ENCODE results near the gene TCEANC2.

- TF ChIP-seq POLR2A (IDR thresholded peaks at IDR 0.05) = no peak
- TF ChIP-seq POLR2AphosphoS5 (IDR thresholded peaks at IDR 0.05) = no peak
These were observed 483 bp downstream of the TCEANC2 start for GRCh38 chr1:54053745-54054437.
